GM23338 (cell line): ENCODE results near the gene MOB3C. TPM values are rescaled to one million over a fixed set of nuclear protein-coding genes. Genes with fewer than 3 reads are reported as not detected.

Experiments
- ATAC-seq: fragments of 200-7000 bp; cut with Tn5 transposase; 3 replicates; pipeline ENCODE4 v1.9.1; 2020
- DNase-seq: peaks from one replicate; pipeline ENCODE4 v3.0.0-alpha.2; 2015; ENCODE audit warnings: low spot score
- H2AFZ ChIP-seq: fragments of 200-600 bp; sonication (generic); 2 replicates; pipeline ENCODE4 v1.8.0; 2016; ENCODE audit warnings: antibody characterized with exemption, mild to moderate bottlenecking, moderate library complexity
- H3F3A ChIP-seq: fragments of 200-600 bp; sonication (generic); replicated peaks from 2 replicates; pipeline ENCODE4 v1.8.0; 2017; ENCODE audit warnings: antibody characterized with exemption, mixed run types, low read depth
- H3K27ac ChIP-seq: fragments of 200-600 bp; sonication (generic); 2 replicates; pipeline ENCODE4 v1.6.1; 2016; ENCODE audit warnings: low read depth
- H3K27me3 ChIP-seq: fragments of 200-600 bp; sonication (generic); 2 replicates; pipeline ENCODE4 v1.8.0; 2016; ENCODE audit warnings: mild to moderate bottlenecking, mixed run types, moderate library complexity; ENCODE audit not compliant: insufficient read depth
- H3K36me3 ChIP-seq: fragments of 200-600 bp; sonication (generic); 2 replicates; pipeline ENCODE4 v1.8.0; 2016; ENCODE audit warnings: mild to moderate bottlenecking; ENCODE audit not compliant: insufficient read depth
- H3K4me1 ChIP-seq: fragments of 200-600 bp; sonication (generic); 2 replicates; pipeline ENCODE4 v1.8.0; 2016; ENCODE audit warnings: mild to moderate bottlenecking, moderate library complexity; ENCODE audit not compliant: insufficient read depth
- H3K4me2 ChIP-seq: fragments of 200-600 bp; sonication (generic); 2 replicates; pipeline ENCODE4 v1.7.1; 2017; ENCODE audit warnings: mixed run types
- H3K4me3 ChIP-seq: fragments of 200-600 bp; sonication (generic); 2 replicates; pipeline ENCODE4 v1.6.1; 2016; ENCODE audit warnings: mixed run types
- H3K79me2 ChIP-seq: fragments of 200-600 bp; sonication (generic); replicated peaks from 2 replicates; pipeline ENCODE4 v1.8.0; 2017; ENCODE audit warnings: mild to moderate bottlenecking; ENCODE audit not compliant: insufficient read depth
- H3K9me2 ChIP-seq: fragments of 200-600 bp; sonication (generic); 2 replicates; pipeline ENCODE4 v1.8.0; 2017; ENCODE audit not compliant: insufficient read depth
- H4K20me1 ChIP-seq: fragments of 200-600 bp; sonication (generic); replicated peaks from 2 replicates; pipeline ENCODE4 v1.8.0; 2017; ENCODE audit warnings: mild to moderate bottlenecking; ENCODE audit not compliant: insufficient read depth
- H3K27ac Mint-ChIP-seq: 2 replicates; pipeline ENCODE4 v1.8.0; 2020; ENCODE audit warnings: inconsistent platforms, mild to moderate bottlenecking, moderate library complexity, mixed read lengths
- H3K27me3 Mint-ChIP-seq: 3 replicates; pipeline ENCODE4 v1.8.0; 2022; ENCODE audit warnings: low read depth, mild to moderate bottlenecking, moderate library complexity, mixed read lengths, inconsistent platforms; ENCODE audit not compliant: insufficient read depth, poor library complexity
- H3K36me3 Mint-ChIP-seq: 3 replicates; pipeline ENCODE4 v1.8.0; 2021; ENCODE audit warnings: low read depth, mild to moderate bottlenecking, inconsistent platforms, moderate library complexity, mixed read lengths
- H3K4me1 Mint-ChIP-seq: 3 replicates; pipeline ENCODE4 v1.8.0; 2020; ENCODE audit warnings: mild to moderate bottlenecking, inconsistent platforms, mixed read lengths
- H3K4me3 Mint-ChIP-seq: 3 replicates; pipeline ENCODE4 v1.8.0; 2021; ENCODE audit warnings: moderate library complexity, mild to moderate bottlenecking, inconsistent platforms, mixed read lengths
- H3K9me3 Mint-ChIP-seq: 3 replicates; pipeline ENCODE4 v1.8.0; 2020; ENCODE audit warnings: moderate library complexity, mild to moderate bottlenecking, inconsistent platforms, mixed read lengths
- CREB1 ChIP-seq: fragments of 250-450 bp; sonication (Bioruptor Pico); IDR thresholded peaks from 2 replicates; pipeline ENCODE4 v1.5.0; 2020; ENCODE audit warnings: low read depth, mild to moderate bottlenecking, moderate library complexity
- CTCF ChIP-seq, 2 experiments: fragments of 200-600 bp in 1 of 2; sonication (generic) in 1 of 2; conservative IDR thresholded peaks; 2 replicates each; pipeline versions ENCODE4 v1.5.1 to v1.6.1; 2016 to 2017; ENCODE audit warnings: antibody characterized with exemption in 2 of 2, low read depth in 2 of 2, mild to moderate bottlenecking in 2 of 2, moderate library complexity in 1 of 2
- EZH2 ChIP-seq: fragments of 200-600 bp; sonication (generic); IDR thresholded peaks from one replicate; pipeline ENCODE4 v1.8.0; 2017; ENCODE audit warnings: antibody characterized with exemption, mild to moderate bottlenecking, low read depth; ENCODE audit not compliant: unreplicated experiment
- EZH2phosphoT487 ChIP-seq: fragments of 200-600 bp; sonication (generic); IDR thresholded peaks from one replicate; pipeline ENCODE4 v1.8.1; 2018; ENCODE audit warnings: antibody characterized with exemption; ENCODE audit not compliant: unreplicated experiment
- NANOG ChIP-seq: IDR thresholded peaks from 2 replicates; pipeline ENCODE4 v1.6.1; 2016; ENCODE audit warnings: antibody characterized with exemption, borderline replicate concordance
- POLR2AphosphoS5 ChIP-seq: IDR thresholded peaks from 2 replicates; pipeline ENCODE4 v1.6.1; 2016; ENCODE audit warnings: antibody characterized with exemption, low read depth
- REST ChIP-seq: IDR thresholded peaks from one replicate; pipeline ENCODE4 v1.6.1; 2018; ENCODE audit warnings: antibody characterized with exemption; ENCODE audit not compliant: unreplicated experiment
- STAT1 ChIP-seq: IDR thresholded peaks from one replicate; pipeline ENCODE4 v1.6.1; 2016; ENCODE audit warnings: antibody characterized with exemption; ENCODE audit not compliant: unreplicated experiment
- ZNF331 ChIP-seq: fragments of 250-450 bp; sonication (Bioruptor Pico); IDR thresholded peaks from 2 replicates; pipeline ENCODE4 v1.5.0; 2020; ENCODE audit warnings: low read depth, mild to moderate bottlenecking, moderate library complexity
- polyA plus RNA-seq: library from polyadenylated mRNA; unstranded; fragments of >200 nt; fragmentation: Nextera tagmentation; extraction: Ambion mirVana; gene quantifications from 2 replicates; pipeline ENCODE4 v1.2.1, GENCODE V29; 2016
- total RNA-seq: library from RNA; depleted of rRNA; stranded (reverse); fragments of >200 nt; shearing (Covaris generic); gene quantifications from 2 replicates; pipeline ENCODE4 v1.2.3, GENCODE V29; 2014
- TF ChIP-seq, protein P1 (sequence below): fragments of 250-450 bp; sonication (Bioruptor Pico); IDR thresholded peaks from 2 replicates; pipeline ENCODE4 v1.5.0; 2020; ENCODE audit warnings: mild to moderate bottlenecking, moderate library complexity

Gene MOB3C
- total and polyA plus RNA-seq, 2 experiments from 2014 or later: 1.1 to 6.2 TPM

DNA sequence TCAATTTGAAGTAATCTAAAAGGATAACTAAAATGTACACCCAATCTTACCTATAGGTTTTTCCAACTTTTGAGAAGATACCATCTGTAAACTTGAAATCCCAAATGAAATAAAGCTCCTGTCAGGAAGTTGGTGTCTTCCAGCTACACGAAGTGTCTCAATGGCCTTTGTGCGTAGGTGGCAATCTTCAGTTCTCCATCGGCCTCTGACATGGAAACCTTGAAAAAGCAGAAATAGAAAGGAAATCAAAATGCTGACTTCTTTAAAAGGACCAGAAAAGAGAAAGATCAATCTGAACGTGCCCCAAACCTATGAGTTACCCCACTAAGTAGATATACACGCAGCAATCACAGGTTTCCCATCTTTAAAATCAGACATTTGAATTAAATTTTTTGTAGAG is 22.5 kb downstream of the MOB3C start:
- peaks cover 4% of the 10 kb centered on the region; the same call in 1 of the 3 replicates for H3K4me1 Mint-ChIP-seq
- no peak overlapping the region for H3K27ac Mint-ChIP-seq
- peaks cover 9% of the 10 kb centered on the region; the same call in 2 of the 3 replicates for H3K36me3 Mint-ChIP-seq
- H3K4me2 ChIP-seq: no peak overlapping the region
- no peaks in the 10 kb centered on the region for H3K27me3 ChIP-seq
- TF ChIP-seq REST: no peak
- no peak for TF ChIP-seq CREB1 (CRISPR knock-in tag)
- TF ChIP-seq POLR2AphosphoS5: no peak
- TF ChIP-seq, protein P1, sequence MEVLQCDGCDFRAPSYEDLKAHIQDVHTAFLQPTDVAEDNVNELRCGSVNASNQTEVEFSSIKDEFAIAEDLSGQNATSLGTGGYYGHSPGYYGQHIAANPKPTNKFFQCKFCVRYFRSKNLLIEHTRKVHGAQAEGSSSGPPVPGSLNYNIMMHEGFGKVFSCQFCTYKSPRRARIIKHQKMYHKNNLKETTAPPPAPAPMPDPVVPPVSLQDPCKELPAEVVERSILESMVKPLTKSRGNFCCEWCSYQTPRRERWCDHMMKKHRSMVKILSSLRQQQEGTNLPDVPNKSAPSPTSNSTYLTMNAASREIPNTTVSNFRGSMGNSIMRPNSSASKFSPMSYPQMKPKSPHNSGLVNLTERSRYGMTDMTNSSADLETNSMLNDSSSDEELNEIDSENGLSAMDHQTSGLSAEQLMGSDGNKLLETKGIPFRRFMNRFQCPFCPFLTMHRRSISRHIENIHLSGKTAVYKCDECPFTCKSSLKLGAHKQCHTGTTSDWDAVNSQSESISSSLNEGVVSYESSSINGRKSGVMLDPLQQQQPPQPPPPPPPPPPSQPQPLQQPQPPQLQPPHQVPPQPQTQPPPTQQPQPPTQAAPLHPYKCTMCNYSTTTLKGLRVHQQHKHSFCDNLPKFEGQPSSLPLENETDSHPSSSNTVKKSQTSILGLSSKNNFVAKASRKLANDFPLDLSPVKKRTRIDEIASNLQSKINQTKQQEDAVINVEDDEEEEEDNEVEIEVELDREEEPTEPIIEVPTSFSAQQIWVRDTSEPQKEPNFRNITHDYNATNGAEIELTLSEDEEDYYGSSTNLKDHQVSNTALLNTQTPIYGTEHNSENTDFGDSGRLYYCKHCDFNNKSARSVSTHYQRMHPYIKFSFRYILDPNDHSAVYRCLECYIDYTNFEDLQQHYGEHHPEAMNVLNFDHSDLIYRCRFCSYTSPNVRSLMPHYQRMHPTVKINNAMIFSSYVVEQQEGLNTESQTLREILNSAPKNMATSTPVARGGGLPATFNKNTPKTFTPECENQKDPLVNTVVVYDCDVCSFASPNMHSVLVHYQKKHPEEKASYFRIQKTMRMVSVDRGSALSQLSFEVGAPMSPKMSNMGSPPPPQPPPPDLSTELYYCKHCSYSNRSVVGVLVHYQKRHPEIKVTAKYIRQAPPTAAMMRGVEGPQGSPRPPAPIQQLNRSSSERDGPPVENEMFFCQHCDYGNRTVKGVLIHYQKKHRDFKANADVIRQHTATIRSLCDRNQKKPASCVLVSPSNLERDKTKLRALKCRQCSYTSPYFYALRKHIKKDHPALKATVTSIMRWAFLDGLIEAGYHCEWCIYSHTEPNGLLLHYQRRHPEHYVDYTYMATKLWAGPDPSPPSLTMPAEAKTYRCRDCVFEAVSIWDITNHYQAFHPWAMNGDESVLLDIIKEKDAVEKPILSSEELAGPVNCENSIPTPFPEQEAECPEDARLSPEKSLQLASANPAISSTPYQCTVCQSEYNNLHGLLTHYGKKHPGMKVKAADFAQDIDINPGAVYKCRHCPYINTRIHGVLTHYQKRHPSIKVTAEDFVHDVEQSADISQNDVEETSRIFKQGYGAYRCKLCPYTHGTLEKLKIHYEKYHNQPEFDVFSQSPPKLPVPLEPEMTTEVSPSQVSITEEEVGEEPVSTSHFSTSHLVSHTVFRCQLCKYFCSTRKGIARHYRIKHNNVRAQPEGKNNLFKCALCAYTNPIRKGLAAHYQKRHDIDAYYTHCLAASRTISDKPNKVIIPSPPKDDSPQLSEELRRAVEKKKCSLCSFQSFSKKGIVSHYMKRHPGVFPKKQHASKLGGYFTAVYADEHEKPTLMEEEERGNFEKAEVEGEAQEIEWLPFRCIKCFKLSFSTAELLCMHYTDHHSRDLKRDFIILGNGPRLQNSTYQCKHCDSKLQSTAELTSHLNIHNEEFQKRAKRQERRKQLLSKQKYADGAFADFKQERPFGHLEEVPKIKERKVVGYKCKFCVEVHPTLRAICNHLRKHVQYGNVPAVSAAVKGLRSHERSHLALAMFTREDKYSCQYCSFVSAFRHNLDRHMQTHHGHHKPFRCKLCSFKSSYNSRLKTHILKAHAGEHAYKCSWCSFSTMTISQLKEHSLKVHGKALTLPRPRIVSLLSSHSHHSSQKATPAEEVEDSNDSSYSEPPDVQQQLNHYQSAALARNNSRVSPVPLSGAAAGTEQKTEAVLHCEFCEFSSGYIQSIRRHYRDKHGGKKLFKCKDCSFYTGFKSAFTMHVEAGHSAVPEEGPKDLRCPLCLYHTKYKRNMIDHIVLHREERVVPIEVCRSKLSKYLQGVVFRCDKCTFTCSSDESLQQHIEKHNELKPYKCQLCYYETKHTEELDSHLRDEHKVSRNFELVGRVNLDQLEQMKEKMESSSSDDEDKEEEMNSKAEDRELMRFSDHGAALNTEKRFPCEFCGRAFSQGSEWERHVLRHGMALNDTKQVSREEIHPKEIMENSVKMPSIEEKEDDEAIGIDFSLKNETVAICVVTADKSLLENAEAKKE: no peak
- no peak for TF ChIP-seq EZH2
- TF ChIP-seq ZNF331 (CRISPR knock-in tag): no peak
- no peak for TF ChIP-seq CTCF (conservative IDR thresholded peaks at IDR 0.05; ENCODE audit: low read depth in 2 of 2)
- TF ChIP-seq STAT1: no peak
- TF ChIP-seq EZH2phosphoT487: no peak
- TF ChIP-seq NANOG: no peak
- no peaks in the 10 kb centered on the region for H3K9me2 ChIP-seq
- no peak overlapping the region for H3K27ac ChIP-seq
- H2AFZ ChIP-seq: no peak overlapping the region
- H4K20me1 ChIP-seq: no peaks in the 10 kb centered on the region
- H3K4me3 Mint-ChIP-seq: no peak overlapping the region
- no peaks in the 10 kb centered on the region for H3K9me3 Mint-ChIP-seq
- H3K79me2 ChIP-seq: no peaks in the 10 kb centered on the region
- no peaks in the 10 kb centered on the region for H3F3A ChIP-seq
- ATAC-seq (no peak), DNase-seq (no peak)
- H3K4me3 ChIP-seq: no peak overlapping the region
- H3K4me1 ChIP-seq: no peaks in the 10 kb centered on the region; the same call in 1 of the 2 replicates
- no peaks in the 10 kb centered on the region for H3K27me3 Mint-ChIP-seq
- no peaks in the 10 kb centered on the region; the same call in 1 of the 2 replicates for H3K36me3 ChIP-seq
